Measurements from ENCODE around the gene DHRS12. TPM values are rescaled to one million over a fixed set of nuclear protein-coding genes. Genes with fewer than 3 reads are reported as not detected.

The DHRS12 gene
- total and polyA plus RNA-seq, 4 donors, result 11.8 to 23.5 (median 14.5) TPM

- Histone ChIP-seq H3K9me3 (ENCODE audit: control insufficient read depth, low read length) (no peaks in the 10 kb centered on the region), H3K4me3 (ENCODE audit: low read length in 2 of 2) (no peak overlapping the region), H3K27me3 (ENCODE audit: control insufficient read depth in 1 of 2, insufficient read depth in 2 of 2, low read length in 1 of 2) (no peaks in the 10 kb centered on the region), H3K4me1 (ENCODE audit: control insufficient read depth in 1 of 2, insufficient read depth in 2 of 2, low read length in 2 of 2) (no peaks in the 10 kb centered on the region), H3K27ac (ENCODE audit: low read depth in 1 of 2, low read length in 2 of 2) (no peak overlapping the region), H3K36me3 (ENCODE audit: control insufficient read depth in 1 of 2, insufficient read depth in 2 of 2, low read length in 1 of 2) (peaks cover 7 to 8% of the 10 kb centered on the region in 2 donors)
- intact Hi-C loops (cut with DNase I), result no loop called here
- WGBS, 2 donors, result 81 to 86% methylated on average over 2 of the region's 2 CpGs
- DNase-seq, result no peak
- no peak for ATAC-seq (ENCODE audit: low FRiP score)
These were observed 47.3 kb downstream of the DHRS12 start for GRCh38 chr13:51756651-51757050.

DNA sequence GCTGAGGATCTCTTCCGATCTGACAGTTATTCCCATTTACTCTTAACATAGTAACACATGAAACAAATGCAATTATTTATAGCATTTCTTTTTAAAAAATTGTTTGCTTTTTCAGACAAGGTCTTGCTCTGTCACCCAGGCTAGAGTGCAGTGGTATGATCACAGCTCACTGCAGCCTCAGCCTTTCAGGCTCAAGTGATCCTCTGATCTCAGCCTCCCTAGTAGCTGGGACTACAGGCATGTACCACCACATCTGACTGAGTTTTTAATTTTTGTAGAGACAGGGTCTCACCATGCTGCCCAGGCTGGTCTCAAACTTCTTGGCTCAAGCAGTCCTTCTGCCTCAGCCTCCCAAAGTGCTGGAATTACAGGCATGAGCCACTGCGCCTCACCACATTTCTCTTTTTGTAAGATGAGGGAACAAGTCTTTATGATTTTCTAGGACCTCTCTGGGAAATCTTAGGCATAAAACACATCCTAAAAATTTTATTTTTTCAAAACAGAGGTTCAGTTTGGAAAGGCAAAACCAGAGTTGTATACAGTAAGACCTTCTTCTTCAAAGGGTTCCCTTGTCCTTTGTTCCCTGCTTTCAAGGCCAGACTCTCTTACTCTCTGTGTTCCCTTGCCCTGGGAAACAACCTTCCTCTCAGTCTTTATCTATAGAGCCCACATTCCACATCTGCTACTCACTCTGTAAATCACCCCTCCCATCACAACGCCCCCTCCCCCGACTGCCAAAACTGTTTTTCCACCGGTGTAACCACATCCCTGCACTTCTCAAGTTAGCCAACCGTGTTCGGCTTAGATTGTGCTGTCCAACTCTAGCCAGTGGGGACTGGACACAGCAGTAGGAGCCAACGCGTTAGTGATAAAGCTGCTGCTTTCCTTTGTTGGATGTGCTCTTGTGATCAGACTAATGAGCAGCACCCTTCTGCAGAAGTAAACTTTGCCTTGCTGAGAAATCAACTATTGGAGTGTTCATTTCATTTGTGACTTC lies 56.2 kb downstream of the DHRS12 start:
- ATAC-seq (ENCODE audit: low FRiP score), result no peak
- Histone ChIP-seq H3K9me3 (ENCODE audit: control insufficient read depth, low read length) (peaks cover 2% of the 10 kb centered on the region), H3K36me3 (ENCODE audit: control insufficient read depth in 1 of 2, insufficient read depth in 2 of 2, low read length in 1 of 2) (peaks cover 0 to 2% of the 10 kb centered on the region in 2 donors), H3K27ac (ENCODE audit: low read depth in 1 of 2, low read length in 2 of 2) (no peak overlapping the region), H3K4me1 (ENCODE audit: control insufficient read depth in 1 of 2, insufficient read depth in 2 of 2, low read length in 2 of 2) (peaks cover 0 to 2% of the 10 kb centered on the region in 2 donors), H3K4me3 (ENCODE audit: low read length in 2 of 2) (no peak overlapping the region), H3K27me3 (ENCODE audit: control insufficient read depth in 1 of 2, insufficient read depth in 2 of 2, low read length in 1 of 2) (no peaks in the 10 kb centered on the region)
- intact Hi-C loops (cut with DNase I), result no loop called here
- no peak for DNase-seq
- 80 to 81% methylated on average over 9 of the region's 9 CpGs for WGBS, 2 donors

GRCh38 chr13:51746802-51747201 lies 57.2 kb downstream of the DHRS12 start:
- 9 to 13% methylated on average over 2 of the region's 2 CpGs for WGBS, 2 donors
- Histone ChIP-seq H3K4me3 (ENCODE audit: low read length in 2 of 2) (no peak overlapping the region), H3K9me3 (ENCODE audit: control insufficient read depth, low read length) (peaks cover 2% of the 10 kb centered on the region), H3K4me1 (ENCODE audit: control insufficient read depth in 1 of 2, insufficient read depth in 2 of 2, low read length in 2 of 2) (peaks cover 0 to 2% of the 10 kb centered on the region in 2 donors), H3K36me3 (ENCODE audit: control insufficient read depth in 1 of 2, insufficient read depth in 2 of 2, low read length in 1 of 2) (peaks cover 0 to 2% of the 10 kb centered on the region in 2 donors), H3K27ac (ENCODE audit: low read depth in 1 of 2, low read length in 2 of 2) (no peak overlapping the region), H3K27me3 (ENCODE audit: control insufficient read depth in 1 of 2, insufficient read depth in 2 of 2, low read length in 1 of 2) (no peaks in the 10 kb centered on the region)
- ATAC-seq (ENCODE audit: low FRiP score) (peak; percentile 57), DNase-seq (no peak)
- intact Hi-C loops (cut with DNase I), result no loop called here

- intact Hi-C loops (cut with DNase I), result no loop called here
- H3K27ac ChIP-seq (ENCODE audit: low read depth in 1 of 2, low read length in 2 of 2), result no peak overlapping the region
- no peak overlapping the region for H3K4me3 ChIP-seq (ENCODE audit: low read length in 2 of 2)
- peaks cover 2% of the 10 kb centered on the region for H3K9me3 ChIP-seq (ENCODE audit: control insufficient read depth, low read length)
- 99 to 100% methylated on average over 2 of the region's 2 CpGs for WGBS, 2 donors
- DNase-seq (no peak), ATAC-seq (ENCODE audit: low FRiP score) (no peak)
- no peaks in the 10 kb centered on the region for H3K27me3 ChIP-seq (ENCODE audit: control insufficient read depth in 1 of 2, insufficient read depth in 2 of 2, low read length in 1 of 2)
- H3K4me1 ChIP-seq (ENCODE audit: control insufficient read depth in 1 of 2, insufficient read depth in 2 of 2, low read length in 2 of 2), result peaks cover 0 to 2% of the 10 kb centered on the region in 2 donors
- no peaks in the 10 kb centered on the region for H3K36me3 ChIP-seq (ENCODE audit: control insufficient read depth in 1 of 2, insufficient read depth in 2 of 2, low read length in 1 of 2)
These were observed 58.7 kb downstream of the DHRS12 start for GRCh38 chr13:51745243-51745642.

- Histone ChIP-seq H3K36me3 (ENCODE audit: control insufficient read depth in 1 of 2, insufficient read depth in 2 of 2, low read length in 1 of 2) (peaks cover 0 to 2% of the 10 kb centered on the region in 2 donors), H3K27ac (ENCODE audit: low read depth in 1 of 2, low read length in 2 of 2) (no peak overlapping the region), H3K27me3 (ENCODE audit: control insufficient read depth in 1 of 2, insufficient read depth in 2 of 2, low read length in 1 of 2) (no peaks in the 10 kb centered on the region), H3K4me1 (ENCODE audit: control insufficient read depth in 1 of 2, insufficient read depth in 2 of 2, low read length in 2 of 2) (peaks cover 0 to 2% of the 10 kb centered on the region in 2 donors), H3K9me3 (ENCODE audit: control insufficient read depth, low read length) (no peaks in the 10 kb centered on the region), H3K4me3 (ENCODE audit: low read length in 2 of 2) (no peak overlapping the region)
- intact Hi-C loops (cut with DNase I), result no loop called here
- DNase-seq (no peak), ATAC-seq (ENCODE audit: low FRiP score) (no peak)
- WGBS, 2 donors, result 86 to 90% methylated on average over 2 of the region's 2 CpGs
These were observed 61.4 kb downstream of the DHRS12 start for GRCh38 chr13:51742611-51743010.

- intact Hi-C loops (cut with DNase I), result no loop called here
- H3K36me3 ChIP-seq (ENCODE audit: control insufficient read depth in 1 of 2, insufficient read depth in 2 of 2, low read length in 1 of 2), result peaks cover 0 to 2% of the 10 kb centered on the region in 2 donors
- no peaks in the 10 kb centered on the region for H3K9me3 ChIP-seq (ENCODE audit: control insufficient read depth, low read length)
- no peak overlapping the region for H3K27ac ChIP-seq (ENCODE audit: low read depth in 1 of 2, low read length in 2 of 2)
- WGBS, 2 donors, result 45 to 54% methylated on average over 2 of the region's 2 CpGs
- H3K27me3 ChIP-seq (ENCODE audit: control insufficient read depth in 1 of 2, insufficient read depth in 2 of 2, low read length in 1 of 2), result no peaks in the 10 kb centered on the region
- H3K4me3 ChIP-seq (ENCODE audit: low read length in 2 of 2), result no peak overlapping the region
- DNase-seq (no peak), ATAC-seq (ENCODE audit: low FRiP score) (no peak)
- peaks cover 0 to 2% of the 10 kb centered on the region in 2 donors for H3K4me1 ChIP-seq (ENCODE audit: control insufficient read depth in 1 of 2, insufficient read depth in 2 of 2, low read length in 2 of 2)
These were observed 61.9 kb downstream of the DHRS12 start for GRCh38 chr13:51742031-51742430.

- no peak for DNase-seq
- no peaks in the 10 kb centered on the region for H3K4me1 ChIP-seq (ENCODE audit: control insufficient read depth in 1 of 2, insufficient read depth in 2 of 2, low read length in 2 of 2)
- H3K27ac ChIP-seq (ENCODE audit: low read depth in 1 of 2, low read length in 2 of 2), result no peak overlapping the region
- intact Hi-C loops (cut with DNase I), result no loop called here
- no peaks in the 10 kb centered on the region for H3K27me3 ChIP-seq (ENCODE audit: control insufficient read depth in 1 of 2, insufficient read depth in 2 of 2, low read length in 1 of 2)
- 30 to 48% methylated on average over 4 to 5 of the region's 5 CpGs for WGBS, 2 donors
- peak; percentile 65 for ATAC-seq (ENCODE audit: low FRiP score)
- H3K9me3 ChIP-seq (ENCODE audit: control insufficient read depth, low read length), result no peaks in the 10 kb centered on the region
- H3K36me3 ChIP-seq (ENCODE audit: control insufficient read depth in 1 of 2, insufficient read depth in 2 of 2, low read length in 1 of 2), result peaks cover 0 to 2% of the 10 kb centered on the region in 2 donors
- H3K4me3 ChIP-seq (ENCODE audit: low read length in 2 of 2), result no peak overlapping the region
These were observed 63.3 kb downstream of the DHRS12 start for GRCh38 chr13:51740698-51741097.

- no peaks in the 10 kb centered on the region for H3K4me1 ChIP-seq (ENCODE audit: control insufficient read depth in 1 of 2, insufficient read depth in 2 of 2, low read length in 2 of 2)
- no peaks in the 10 kb centered on the region for H3K9me3 ChIP-seq (ENCODE audit: control insufficient read depth, low read length)
- DNase-seq (no peak), ATAC-seq (ENCODE audit: low FRiP score) (no peak)
- 55 to 71% methylated on average over 6 of the region's 6 CpGs for WGBS, 2 donors
- intact Hi-C loops (cut with DNase I), result loop anchor here in 1 of 2 donors (5.0 kb wide), 1 partner anchor 63 kb away; the partner anchor contains the start of gene DHRS12
- no peaks in the 10 kb centered on the region for H3K27me3 ChIP-seq (ENCODE audit: control insufficient read depth in 1 of 2, insufficient read depth in 2 of 2, low read length in 1 of 2)
- H3K4me3 ChIP-seq (ENCODE audit: low read length in 2 of 2), result no peak overlapping the region
- H3K27ac ChIP-seq (ENCODE audit: low read depth in 1 of 2, low read length in 2 of 2), result no peak overlapping the region
- H3K36me3 ChIP-seq (ENCODE audit: control insufficient read depth in 1 of 2, insufficient read depth in 2 of 2, low read length in 1 of 2), result peaks cover 0 to 4% of the 10 kb centered on the region in 2 donors
These were observed 64.8 kb downstream of the DHRS12 start for GRCh38 chr13:51739027-51739764.

All from aorta (tissue), 5 donors.